ENCODE measurements around the gene HOXB6. TPM values are rescaled to one million over a fixed set of nuclear protein-coding genes. Genes with fewer than 3 reads are reported as not detected.
A peak's percentile ranks its signal among the peaks of the same experiment; 100 is the strongest.

The HOXB6 gene
- total and polyA plus RNA-seq, 8 donors = 0.12 to 1.8 (median 0.69) TPM

GRCh38 chr17:48628649-48629410 lies 24.0 kb upstream of the HOXB6 start:
- Histone ChIP-seq H3K4me3 (no peak overlapping the region), H3K27me3 (peaks cover 0 to 75% (median 26%) of the 10 kb centered on the region in 4 donors), H3K9me3 (no peaks in the 10 kb centered on the region), H3K36me3 (no peaks in the 10 kb centered on the region), H3K27ac (no peak overlapping the region), H3K4me1 (peaks cover 8 to 15% (median 12%) of the 10 kb centered on the region in 3 donors)
- no peak for FAIRE-seq
- TF ChIP-seq CTCF (IDR thresholded peaks at IDR 0.05) = no peak
- 19 to 31% methylated on average over 5 of the region's 5 CpGs for WGBS, 2 donors
- intact Hi-C loops (cut with DNase I) = no loop called here
- ATAC-seq = no peak
- no peak for DNase-seq

GRCh38 chr17:48627623-48628521 lies 23.1 kb upstream of the HOXB6 start:
- Histone ChIP-seq H3K9me3 (no peaks in the 10 kb centered on the region), H3K36me3 (no peaks in the 10 kb centered on the region), H3K4me3 (no peak overlapping the region), H3K27me3 (peaks cover 0 to 70% (median 25%) of the 10 kb centered on the region in 4 donors), H3K27ac (no peak overlapping the region), H3K4me1 (peaks cover 8 to 15% (median 12%) of the 10 kb centered on the region in 3 donors)
- DNase-seq (no peak), ATAC-seq (no peak), FAIRE-seq (no peak)
- WGBS, 2 donors = 12 to 13% methylated on average over 27 of the region's 27 CpGs
- no peak for TF ChIP-seq CTCF (IDR thresholded peaks at IDR 0.05)
- intact Hi-C loops (cut with DNase I) = no loop called here

- no peak for TF ChIP-seq CTCF (IDR thresholded peaks at IDR 0.05)
- H3K9me3 ChIP-seq = no peaks in the 10 kb centered on the region
- no peak for ATAC-seq
- intact Hi-C loops (cut with DNase I) = no loop called here
- peaks cover 0 to 68% (median 26%) of the 10 kb centered on the region in 4 donors for H3K27me3 ChIP-seq
- H3K36me3 ChIP-seq = no peaks in the 10 kb centered on the region
- 8 to 11% methylated on average over 5 of the region's 5 CpGs for WGBS, 2 donors
- peaks cover 8 to 15% (median 12%) of the 10 kb centered on the region in 3 donors for H3K4me1 ChIP-seq
- H3K4me3 ChIP-seq = no peak overlapping the region
- H3K27ac ChIP-seq = no peak overlapping the region
- DNase-seq = no peak
- FAIRE-seq = no peak
These were observed 22.4 kb upstream of the HOXB6 start for GRCh38 chr17:48627118-48627597.

GRCh38 chr17:48626245-48627117 lies 21.7 kb upstream of the HOXB6 start, which contains the start of gene HOXB9:
TSS of gene HOXB9 (minus strand) at chr17:48626358. CDS start at chr17:48626269, 89 bp downstream.
- DNase-seq (no peak), ATAC-seq (peak in 1 of 4 donors; percentile 12), FAIRE-seq (no peak)
- WGBS, 2 donors = 4 to 5% methylated on average over 46 to 50 of the region's 50 CpGs
- H3K9me3 ChIP-seq = no peaks in the 10 kb centered on the region
- peak within 1 kb of the TSS in 2 of 4 donors; percentile 26 to 33 for H3K4me3 ChIP-seq
- TF ChIP-seq CTCF (IDR thresholded peaks at IDR 0.05) = no peak
- H3K4me1 ChIP-seq = peaks cover 8 to 15% (median 12%) of the 10 kb centered on the region in 3 donors
- H3K27ac ChIP-seq = no peak within 1 kb of the TSS
- intact Hi-C loops (cut with DNase I) = no loop called here
- H3K27me3 ChIP-seq = peaks cover 0 to 71% (median 27%) of the 10 kb centered on the region in 4 donors
- H3K36me3 ChIP-seq = no peaks in the 10 kb centered on the region
